Activated naive CD4-positive, alpha-beta T cell treated with anti-CD3 and anti-CD28 coated beads, Interleukin-2, amount 50 U/mL, for 16 hours (primary cell): ENCODE results near the gene CABP1.
A peak's percentile ranks its signal among the peaks of the same experiment; 100 is the strongest.
"Not testable (repeated sequence)": the region's sequence is repeated elsewhere in the genome, so short reads cannot be mapped to it uniquely, and the experiment has no call there.

ENCODE experiments used
- DNase-seq: peaks from one replicate; pipeline ENCODE4 v3.0.0-alpha.2; 2020

Gene CABP1

DNA sequence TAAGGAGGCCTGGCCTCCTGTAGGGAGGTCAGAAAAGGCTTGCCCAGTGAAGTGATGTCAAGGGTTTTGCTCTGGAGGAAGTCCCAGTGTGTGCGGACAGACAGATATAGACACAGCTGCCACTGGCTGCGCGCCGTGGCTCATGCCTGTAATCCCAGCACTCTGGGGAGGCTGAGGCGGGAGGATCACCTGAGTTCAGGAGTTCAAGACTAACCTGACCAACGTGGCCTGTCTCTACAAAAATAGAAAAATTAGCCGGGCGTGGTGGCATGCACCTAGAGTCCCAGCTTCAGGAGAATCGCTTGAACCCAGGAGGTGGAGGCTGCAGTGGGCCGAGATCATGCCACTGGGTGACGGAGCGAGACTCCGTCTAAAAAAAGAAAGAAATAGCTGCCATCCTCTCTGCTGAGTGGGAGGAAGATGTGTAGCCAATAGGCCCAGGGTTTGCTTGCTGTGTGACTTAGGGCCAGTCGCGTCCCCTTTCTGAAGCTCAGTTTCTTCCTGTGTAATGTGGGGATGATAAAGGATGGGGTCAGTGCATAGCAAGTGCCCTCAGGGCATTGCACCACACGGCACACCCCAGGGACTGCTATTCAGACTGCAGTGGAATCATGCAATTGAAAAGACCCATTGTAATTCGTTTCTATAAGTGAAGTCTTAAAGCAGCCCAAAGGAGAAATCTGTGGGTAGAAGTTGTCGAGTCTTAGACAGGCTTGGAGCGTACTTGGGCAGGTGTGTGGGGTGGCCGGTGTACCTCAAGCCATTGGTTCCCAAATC, 27.9 kb downstream of the CABP1 start:
- no peak for DNase-seq

DNA sequence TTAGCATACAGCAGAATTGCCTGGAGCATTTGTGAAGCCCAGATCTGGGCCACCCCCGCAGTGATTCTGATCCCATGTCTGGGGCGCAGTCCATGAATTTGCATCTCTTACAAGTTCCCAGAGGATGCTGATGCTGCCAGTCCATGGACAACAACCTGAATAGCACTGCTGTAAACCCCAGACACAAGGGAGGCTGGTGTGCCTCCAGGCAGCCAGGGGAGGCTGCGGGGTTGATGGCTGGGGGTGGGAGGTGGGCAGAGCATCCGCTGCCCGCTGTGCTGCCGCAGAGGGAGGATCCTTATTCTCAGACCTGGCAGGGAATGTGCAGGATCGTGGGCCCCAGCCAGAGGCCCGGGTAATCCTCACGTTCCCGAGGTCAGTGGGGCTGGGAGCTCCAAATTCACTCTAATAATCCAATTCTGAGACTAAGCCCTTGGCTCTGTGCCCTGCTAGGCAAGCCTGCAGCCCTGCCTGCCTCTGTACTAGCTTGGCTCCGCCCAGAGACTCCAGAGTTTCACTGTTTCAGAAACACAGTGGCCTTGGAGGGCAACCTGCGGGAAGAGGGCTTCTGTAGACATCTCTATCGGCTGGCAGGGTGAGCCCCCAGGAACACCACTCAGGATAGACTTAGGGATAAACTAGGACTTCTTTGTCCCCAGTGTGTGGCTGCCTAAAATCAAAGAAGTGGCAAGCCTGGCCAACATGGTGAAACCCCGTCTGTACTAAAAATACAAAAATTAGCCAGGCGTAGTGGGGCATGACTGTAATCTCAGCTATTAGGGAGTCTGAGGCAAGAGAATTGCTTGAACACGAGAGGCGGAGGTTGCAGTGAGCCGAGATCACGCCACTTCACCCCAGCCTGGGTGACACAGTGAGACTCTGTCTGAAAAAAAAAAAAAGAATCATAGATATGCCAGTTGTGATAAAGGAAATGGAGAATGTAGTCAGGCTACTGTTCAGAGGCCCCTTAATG, 28.7 kb downstream of the CABP1 start:
- DNase-seq, result no peak

DNA sequence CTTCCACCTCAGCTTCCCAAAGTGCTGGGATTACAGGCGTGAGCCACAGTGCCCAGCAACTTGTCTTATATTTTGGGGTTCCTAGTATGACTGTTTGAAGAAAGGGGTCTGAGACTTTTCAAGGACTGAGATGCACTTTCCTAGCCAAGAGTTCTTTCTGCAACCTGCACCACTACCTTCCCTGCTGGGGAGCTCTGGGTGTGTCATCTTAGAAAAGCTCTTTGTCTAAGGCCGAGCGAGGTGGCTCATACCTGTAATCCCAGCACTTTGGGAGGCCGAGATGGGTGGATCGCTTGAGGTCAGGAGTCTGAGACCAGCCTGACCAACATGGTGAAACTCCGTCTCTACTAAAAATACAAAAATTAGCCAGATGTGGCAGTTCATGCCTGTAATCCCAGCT, 29.8 kb downstream of the CABP1 start:
- not testable (repeated sequence) for DNase-seq

DNA sequence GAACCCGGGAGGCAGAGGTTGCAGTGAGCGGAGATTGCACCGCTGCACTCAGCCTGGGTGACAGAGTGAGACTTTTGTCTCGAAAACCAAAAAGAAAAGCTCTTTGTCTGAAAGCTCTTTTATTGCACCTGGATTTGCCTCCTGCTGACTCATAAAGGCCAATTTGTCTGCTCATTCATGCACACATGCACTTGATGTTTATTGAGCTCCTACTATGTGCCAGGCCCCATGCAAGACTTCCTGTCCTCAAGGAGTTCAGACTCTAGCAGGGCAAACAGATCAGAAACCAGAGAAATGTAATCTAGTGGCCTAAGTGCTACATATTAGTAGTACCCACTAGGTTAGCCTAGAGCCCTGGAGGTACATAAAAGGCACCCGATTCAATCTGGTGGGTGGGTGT, 30.2 kb downstream of the CABP1 start:
- DNase-seq, result no peak

DNA sequence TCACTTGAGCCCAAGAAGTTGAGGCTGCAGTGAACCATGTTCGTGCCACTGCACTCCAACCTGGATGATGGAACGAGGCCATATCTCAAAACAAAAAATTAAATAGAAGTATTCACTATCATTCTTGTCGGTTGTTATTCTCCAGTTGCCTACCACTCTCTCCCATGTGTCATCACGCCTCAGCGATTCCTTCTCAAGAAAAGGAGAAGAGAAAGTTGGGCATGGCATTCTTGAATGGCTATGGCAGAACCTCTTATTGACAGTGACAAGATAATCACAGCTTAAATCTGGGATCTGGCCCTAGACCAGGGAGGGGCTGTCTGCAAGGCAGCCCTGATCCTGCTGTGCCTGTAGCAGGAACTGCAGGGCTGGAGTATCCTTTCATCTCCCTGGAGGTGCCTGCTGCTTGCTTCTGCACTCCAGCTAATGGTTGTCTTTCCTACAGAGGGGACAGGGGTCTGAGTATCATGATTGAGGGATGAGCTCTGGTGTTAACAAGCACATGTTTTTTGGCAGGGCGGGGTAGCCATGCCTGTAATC, 33.7 kb downstream of the CABP1 start:
- no peak for DNase-seq

DNA sequence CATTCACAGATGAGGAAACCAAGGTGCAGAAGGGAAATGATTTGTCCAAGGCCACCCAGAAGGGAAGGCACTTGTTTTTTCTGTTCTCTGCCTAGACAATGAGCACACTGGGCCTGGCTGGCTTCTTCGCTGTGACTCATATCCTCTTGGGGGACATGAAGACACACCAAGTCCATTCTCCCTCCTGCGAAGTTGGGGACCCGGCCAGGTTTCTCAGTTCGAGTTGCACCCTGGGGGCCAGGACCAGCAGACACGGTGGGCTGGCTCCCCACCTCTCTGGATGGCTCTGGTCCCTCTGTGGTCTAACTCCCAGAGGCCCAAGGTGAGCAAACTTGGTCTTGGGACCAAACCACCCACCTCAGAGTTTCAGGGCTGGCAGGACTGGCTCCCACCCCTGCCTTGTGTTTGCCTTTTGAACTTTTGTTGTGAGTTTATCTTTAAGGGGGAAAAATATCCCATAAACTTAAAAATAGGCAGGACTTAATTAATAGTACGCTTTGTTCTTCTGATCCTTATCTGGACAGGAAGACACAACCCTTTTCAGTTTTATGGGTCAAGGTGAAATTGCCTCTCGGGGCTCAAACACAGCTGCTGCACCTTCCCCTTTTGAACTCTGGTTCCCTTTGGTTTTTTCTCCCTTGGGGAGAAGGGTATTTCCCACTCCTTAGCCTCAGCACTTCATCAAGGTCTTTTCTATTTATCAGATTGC, 37.5 kb downstream of the CABP1 start:
- no peak for DNase-seq

DNA sequence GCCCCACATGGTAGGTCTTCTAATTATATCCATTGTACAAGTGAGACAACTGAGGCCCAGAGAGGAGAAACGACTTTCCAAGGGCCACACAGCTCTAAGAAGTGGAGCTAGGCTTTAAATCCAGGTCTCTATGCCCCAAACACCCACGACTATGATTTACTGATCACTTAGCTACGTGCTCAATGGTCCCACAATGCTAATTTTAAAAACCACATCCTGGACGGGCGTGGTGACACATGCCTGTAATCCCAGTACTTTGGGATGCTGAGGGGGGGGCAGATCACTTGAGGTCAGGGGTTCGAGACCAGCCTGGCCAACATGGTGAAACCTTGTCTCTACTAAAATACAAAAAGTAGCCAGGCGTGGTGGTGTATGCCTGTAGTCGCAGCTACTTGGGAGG, 38.1 kb downstream of the CABP1 start:
- DNase-seq, result no peak

DNA sequence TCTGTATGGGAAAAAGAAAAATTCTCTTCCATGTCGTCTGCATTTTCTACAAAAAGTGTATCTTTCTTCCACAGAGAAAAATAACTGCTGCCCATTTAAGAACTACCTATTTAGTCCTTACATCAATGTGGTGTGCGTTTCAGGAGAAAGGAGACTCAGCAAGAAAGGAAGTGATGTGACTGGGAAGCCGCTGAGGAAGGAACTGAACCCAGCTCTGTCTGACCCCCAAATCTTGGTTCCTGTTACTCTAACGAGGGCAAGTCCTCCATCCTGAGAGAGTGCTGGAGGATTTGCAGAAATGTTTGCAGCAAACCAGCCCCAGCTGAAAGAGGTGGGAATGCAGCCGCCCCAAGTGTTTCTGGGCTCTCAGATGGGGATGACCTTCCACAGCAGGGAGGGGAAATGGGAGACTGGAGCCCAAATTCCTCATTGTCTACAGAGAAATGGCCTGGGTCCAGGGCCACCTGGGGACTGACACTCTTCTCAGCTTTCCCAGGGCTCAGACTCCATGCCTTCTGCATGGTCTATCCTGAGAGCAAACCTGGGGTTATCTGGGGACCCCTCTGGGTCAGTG, 39.8 kb downstream of the CABP1 start:
- no peak for DNase-seq

DNA sequence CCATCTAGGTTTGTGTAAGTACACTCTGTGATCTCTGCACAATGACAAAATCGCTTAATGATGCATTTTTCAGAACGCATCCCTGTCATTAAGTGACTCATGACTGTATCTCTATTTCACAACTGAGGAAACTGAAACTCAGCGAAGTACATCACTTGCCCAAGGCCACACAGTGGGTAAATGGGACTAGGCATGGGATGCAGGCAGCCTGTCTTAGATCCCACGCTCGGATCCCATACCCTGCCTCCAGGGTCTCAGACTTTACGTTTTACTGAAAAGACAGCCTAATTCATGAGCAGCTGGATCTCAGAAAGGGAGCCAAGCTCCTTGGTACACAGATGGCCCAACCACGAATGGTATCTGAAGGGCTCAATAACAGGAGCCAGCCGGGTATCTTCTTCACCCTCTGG, 44.1 kb downstream of the CABP1 start:
- DNase-seq, result no peak

DNA sequence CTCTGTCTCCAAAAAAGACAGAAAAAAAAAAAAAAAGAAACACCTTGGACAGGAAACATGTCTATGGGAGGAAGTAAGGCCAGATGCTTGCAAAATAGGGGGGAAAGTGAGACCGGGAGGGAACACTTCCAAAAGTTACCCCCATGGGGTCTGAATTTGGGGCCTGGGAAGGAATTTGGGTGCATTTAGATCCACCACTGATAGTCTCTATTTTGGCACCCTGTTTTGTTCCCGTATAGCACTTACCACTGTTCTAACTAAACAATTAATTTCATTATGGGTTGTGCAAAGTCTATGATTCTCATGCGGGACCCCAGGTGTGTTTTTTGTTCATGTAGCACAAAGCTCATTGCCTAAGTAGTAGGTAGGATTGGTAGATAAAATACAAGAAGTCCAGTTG, 45.1 kb downstream of the CABP1 start:
- DNase-seq, result no peak

DNA sequence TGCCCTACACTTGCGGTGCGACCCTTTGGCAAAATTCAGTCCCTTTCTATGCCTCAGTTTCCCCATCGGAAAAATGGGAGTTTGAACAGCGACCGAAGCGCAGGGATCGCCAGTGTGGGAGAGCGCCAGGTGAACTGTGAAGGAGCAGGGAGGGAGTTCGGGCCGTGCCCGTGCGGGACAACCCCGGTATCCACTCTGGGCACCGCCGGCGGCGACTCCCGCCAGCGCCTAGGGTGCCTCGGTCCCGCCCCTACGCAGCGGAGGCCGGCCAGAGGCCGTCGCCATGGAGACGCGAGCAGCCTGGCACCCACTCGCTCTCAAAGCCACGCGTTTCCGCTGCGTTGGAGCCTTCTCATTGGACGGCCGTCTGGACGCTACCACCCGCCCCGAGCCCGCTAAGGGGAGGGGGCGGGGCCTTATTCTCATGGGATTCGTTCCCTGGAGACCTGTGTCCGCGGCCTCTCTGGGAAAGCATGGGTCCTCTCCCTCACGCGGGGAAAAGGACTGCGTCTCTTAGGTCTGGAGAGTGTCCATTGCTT, 45.8 kb downstream of the CABP1 start:
- peak; percentile 97 for DNase-seq

DNA sequence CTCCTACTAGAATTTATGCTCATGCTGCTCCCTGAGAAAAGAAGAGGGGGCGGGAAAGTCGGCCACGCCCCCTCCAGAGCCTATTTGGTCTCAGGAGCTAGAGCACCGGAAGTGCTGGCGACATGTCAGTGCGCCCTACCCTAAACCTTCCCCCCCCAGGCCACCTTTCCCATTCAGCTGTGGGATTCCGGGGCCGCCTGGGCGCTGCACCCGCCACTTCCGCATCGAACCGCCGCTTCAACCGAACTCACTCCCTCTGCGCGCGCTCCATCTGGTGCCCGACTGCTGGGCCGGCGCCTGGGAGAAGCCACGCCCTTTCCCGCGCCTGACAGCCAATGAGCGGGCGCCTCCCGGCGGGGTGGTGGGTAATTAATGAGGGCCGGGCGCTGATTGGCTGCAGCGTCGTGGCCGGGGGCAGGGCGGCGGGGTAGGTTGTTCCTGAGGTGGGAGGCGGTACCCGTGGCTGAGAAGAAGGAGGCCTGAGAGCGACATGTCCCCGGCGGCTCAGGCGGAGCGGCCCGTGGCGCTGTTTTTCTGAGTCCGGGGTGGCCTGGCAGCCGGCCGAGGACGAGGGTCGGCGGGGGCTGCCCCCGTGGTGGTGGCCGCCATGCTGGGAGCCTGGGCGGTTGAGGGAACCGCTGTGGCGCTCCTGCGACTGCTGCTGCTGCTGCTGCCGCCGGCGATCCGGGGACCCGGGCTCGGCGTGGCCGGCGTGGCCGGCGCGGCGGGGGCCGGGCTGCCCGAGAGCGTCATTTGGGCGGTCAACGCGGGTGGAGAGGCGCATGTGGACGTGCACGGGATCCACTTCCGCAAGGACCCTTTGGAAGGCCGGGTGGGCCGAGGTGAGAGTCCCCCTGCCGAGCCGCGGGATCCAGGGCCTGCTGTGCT, 46.5 kb downstream of the CABP1 start, which contains the start of gene MLEC:
Gene MLEC (plus strand): TSS at position 460 of the 888 bp plus-strand sequence. CDS start 148 bp downstream, at position 608.
- peak; percentile 99 for DNase-seq

DNA sequence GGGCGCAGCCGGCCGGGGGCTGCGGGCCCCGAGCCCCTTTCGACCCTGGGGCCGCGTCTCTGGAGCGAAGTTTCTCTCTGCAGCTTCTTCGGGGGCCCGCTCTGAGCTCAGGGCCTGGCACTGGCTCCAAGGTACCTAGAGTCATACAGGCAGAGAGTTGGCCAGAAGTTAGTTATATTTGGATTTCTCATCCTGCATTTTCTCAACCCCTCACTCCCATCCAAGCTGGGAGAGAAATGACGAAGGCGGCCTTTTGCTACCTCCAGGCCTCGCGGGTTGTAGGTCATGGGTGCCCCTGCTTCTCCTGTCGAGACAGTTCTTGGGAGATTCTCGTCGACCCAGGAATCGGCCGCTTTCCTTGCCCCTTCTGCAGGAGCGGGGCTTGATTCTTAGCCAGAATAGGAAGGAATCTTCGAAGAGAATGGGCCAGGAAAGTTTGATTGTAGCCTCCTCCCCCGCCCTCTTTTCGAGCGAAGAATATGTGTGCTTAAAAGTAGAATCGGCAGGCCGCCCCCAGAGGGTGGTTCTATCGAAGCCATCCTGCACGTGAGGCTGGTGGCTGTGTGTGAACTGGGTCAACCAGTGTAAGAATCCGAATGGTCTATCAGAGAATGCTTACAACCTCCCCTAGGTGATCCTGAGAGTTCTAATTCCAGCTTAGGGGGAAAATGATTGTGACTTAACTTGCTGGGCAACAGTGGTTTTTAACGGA, 47.3 kb downstream of the CABP1 start:
- DNase-seq, result peak; percentile 51

DNA sequence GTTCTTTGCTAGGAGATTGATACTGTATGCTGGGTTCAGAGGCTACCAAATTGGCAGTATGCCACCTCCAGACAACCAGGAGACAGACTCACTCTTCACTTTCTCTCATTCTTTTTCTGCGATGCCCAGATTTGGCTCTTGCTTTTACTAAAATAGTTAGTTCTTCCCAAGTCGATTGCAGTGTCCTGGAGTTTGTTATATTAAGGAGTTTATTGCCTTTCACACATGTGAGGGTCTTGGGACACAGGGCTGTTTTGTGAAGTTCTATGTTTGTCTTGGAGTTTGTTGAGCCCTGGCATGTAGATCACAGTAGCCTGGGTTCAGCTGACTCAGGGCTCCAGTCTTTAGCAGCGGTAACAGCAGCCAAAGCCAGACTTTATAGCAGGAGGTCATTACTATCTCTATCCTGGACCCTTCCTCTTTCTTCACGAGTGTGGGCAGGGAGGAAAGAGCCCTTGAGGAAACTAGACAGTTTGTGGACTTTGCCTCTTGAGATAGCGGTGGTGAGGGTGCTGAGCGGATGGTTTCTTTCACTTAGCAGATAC, 48.2 kb downstream of the CABP1 start:
- no peak for DNase-seq

DNA sequence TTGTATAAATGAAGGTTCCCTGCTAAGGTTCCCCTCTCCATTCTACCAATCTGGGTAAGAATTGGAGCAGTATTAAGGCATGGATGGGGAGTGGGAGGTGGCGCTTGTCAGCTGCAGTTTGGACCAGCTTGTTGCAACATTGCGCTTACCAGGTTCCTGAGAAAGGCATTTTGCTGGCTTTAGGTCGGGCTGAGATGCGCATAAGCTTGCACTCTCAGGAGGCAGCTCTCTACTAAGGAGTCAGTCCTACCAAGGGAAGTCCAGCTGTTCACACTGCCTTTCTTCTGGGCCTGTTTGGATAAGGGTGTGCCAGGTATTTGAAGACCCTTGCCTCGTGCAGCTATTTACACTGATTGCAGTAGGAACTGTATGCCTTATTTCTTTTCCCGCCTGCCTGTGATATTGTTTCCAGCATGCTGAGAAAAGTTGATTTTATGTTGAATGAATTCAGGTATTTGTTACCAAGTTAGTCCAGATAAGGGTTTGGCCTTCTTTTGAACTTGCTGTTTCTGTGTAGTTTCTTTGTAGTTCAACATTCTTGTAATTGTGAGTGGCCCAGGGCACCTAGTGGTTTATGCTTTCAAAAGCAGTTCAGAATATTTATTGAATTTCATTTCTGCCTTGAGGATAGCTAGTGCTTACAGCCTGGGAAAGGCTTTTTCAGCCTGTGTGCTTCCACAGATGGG, 49.1 kb downstream of the CABP1 start:
- no peak for DNase-seq

DNA sequence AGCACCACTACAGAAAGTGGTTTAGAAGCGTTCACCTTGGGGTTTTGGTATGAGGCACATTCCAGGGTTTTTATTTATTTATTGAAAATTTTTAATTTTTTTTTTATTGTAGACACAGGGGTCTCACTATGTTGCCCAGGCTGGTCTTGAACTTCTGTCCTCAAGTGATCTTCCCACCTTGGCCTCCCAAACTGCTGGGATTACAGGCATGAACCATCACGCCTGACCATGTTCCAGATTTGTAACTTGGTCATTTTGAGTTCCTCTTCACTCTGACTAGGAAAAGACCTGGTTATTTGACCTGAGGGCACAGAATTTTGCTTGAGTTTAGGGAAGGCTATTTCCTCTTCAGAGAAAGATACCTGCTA, 49.6 kb downstream of the CABP1 start:
- DNase-seq, result no peak

DNA sequence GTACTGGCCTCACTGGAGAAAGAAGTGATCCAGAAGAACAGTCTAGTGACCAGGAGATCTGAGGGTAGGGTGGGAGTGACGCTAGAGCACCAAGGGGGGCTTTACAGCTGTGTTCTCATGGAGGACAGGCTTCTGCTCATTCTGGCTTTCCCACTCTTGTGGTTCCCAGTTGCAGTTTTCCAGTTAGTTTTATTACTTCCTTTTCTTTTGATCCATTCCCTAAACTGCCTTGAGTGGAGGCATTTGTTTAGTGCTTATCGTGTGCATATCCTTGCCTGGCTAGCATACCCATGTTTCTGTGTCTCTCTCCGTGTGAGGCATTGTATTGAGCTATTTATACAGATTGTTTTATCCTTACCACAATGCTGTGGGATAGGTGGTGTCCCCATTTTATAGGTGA, 50.6 kb downstream of the CABP1 start:
- no peak for DNase-seq

DNA sequence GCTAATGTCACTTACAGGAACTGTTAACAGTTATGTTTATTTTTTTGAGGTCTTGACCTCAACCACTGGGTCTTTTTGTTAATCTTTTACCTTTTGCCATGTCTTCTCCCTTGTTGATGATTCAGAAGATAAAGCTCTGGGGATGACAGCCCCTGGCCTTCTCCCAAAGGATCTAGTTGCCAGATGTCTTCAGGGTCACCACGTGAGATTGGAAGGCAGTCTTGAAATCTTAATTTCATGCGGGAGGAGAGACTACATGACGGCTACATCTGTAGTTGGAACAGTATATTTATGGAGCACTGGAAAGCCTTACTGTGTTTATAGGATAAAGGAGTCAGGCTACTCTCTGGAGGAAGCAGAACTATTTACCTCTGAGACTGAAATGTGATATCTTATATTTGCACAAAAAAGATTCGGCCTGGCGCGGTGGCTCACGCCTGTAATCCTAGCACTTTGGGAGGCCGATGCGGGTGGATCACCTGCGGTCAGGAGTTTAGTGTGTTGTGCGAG, 52.2 kb downstream of the CABP1 start:
- DNase-seq, result no peak

DNA sequence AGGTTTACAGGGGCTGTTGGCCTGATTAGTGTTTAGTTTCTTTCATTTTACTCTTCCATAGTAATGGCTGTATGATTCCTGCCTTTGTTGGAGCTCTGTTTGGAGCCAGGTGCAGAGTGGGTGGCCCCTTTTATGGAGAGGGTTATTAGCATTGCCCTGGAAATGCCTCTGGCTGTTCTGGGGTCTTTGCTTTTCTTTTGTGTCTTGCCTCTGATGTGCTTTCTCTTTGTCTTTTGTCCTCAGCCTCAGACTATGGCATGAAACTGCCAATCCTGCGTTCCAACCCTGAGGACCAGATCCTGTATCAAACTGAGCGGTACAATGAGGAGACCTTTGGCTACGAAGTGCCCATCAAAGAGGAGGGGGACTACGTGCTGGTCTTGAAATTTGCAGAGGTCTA, 53.4 kb downstream of the CABP1 start:
- no peak for DNase-seq
